K562 (cell line): Measurements from ENCODE around the gene C17orf114.

Experiments
- ARNT ChIP-seq, 2 experiments: fragments of 450-650 bp; IDR thresholded peaks; 2 replicates each; pipeline ENCODE4 v1.6.1; 2016; ENCODE audit warnings: mild to moderate bottlenecking in 1 of 2
- ASH1L ChIP-seq: fragments of 450-650 bp; IDR thresholded peaks from 2 replicates; pipeline ENCODE4 v1.6.1; 2018; ENCODE audit warnings: borderline replicate concordance, mild to moderate bottlenecking, low read depth; ENCODE audit not compliant: partially characterized antibody
- ATF1 ChIP-seq, 2 experiments: fragments of 450-650 bp in 1 of 2; IDR thresholded peaks; 2 replicates each; pipeline ENCODE4 v1.6.1; 2016; ENCODE audit warnings: missing compliant biosample characterization in 1 of 2, missing genetic modification characterization in 1 of 2
- C11orf30 ChIP-seq: fragments of 450-650 bp; IDR thresholded peaks from 2 replicates; pipeline ENCODE4 v1.6.1; 2016; ENCODE audit warnings: low read depth, mild to moderate bottlenecking
- ELF1 ChIP-seq: fragments of 200-800 bp; sonication (Bioruptor generic); IDR thresholded peaks from 2 replicates; pipeline ENCODE4 v1.6.1; 2016; ENCODE audit warnings: missing genetic modification characterization, missing compliant biosample characterization
- FOXJ2 ChIP-seq: fragments of 200-800 bp; sonication (Bioruptor generic); IDR thresholded peaks from 2 replicates; pipeline ENCODE4 v1.6.1; 2016; ENCODE audit warnings: missing genetic modification characterization, missing compliant biosample characterization
- HDAC2 ChIP-seq: fragments of 450-650 bp; IDR thresholded peaks from 2 replicates; pipeline ENCODE4 v1.6.1; 2016; ENCODE audit warnings: mild to moderate bottlenecking
- KDM4B ChIP-seq, 2 experiments: fragments of 450-650 bp in 1 of 2; sonication (generic) in 1 of 2; IDR thresholded peaks; 2 replicates each; pipeline ENCODE4 v1.6.1; 2016 to 2017; ENCODE audit warnings: borderline replicate concordance in 2 of 2, antibody characterized with exemption in 1 of 2, low read depth in 1 of 2, mild to moderate bottlenecking in 1 of 2
- MEIS2 ChIP-seq: fragments of 450-650 bp; IDR thresholded peaks from 2 replicates; pipeline ENCODE4 v1.6.1; 2014; ENCODE audit warnings: mild to moderate bottlenecking; ENCODE audit not compliant: partially characterized antibody
- NCOA2 ChIP-seq, 2 experiments: fragments of 450-650 bp; IDR thresholded peaks; 2 replicates each; pipeline ENCODE4 v1.6.1; 2018; ENCODE audit warnings: mild to moderate bottlenecking in 2 of 2, moderate library complexity in 1 of 2; ENCODE audit not compliant: partially characterized antibody in 2 of 2
- NCOA4 ChIP-seq: fragments of 450-650 bp; IDR thresholded peaks from 2 replicates; pipeline ENCODE4 v1.6.1; 2018; ENCODE audit warnings: mild to moderate bottlenecking; ENCODE audit not compliant: partially characterized antibody
- NCOA6 ChIP-seq: fragments of 450-650 bp; IDR thresholded peaks from 2 replicates; pipeline ENCODE4 v1.6.1; 2017; ENCODE audit warnings: mild to moderate bottlenecking
- NRF1 ChIP-seq, 2 experiments: fragments of 450-650 bp; IDR thresholded peaks in 1 of 2; conservative IDR thresholded peaks in 1 of 2; 2 replicates each; pipeline ENCODE4 v1.6.1; 2014; ENCODE audit warnings: mild to moderate bottlenecking in 2 of 2
- PKNOX1 ChIP-seq: fragments of 450-650 bp; IDR thresholded peaks from 2 replicates; pipeline ENCODE4 v1.6.1; 2016
- SMAD3 ChIP-seq: fragments of 450-650 bp; formaldehyde crosslinking; conservative IDR thresholded peaks from 2 replicates; pipeline ENCODE4 v1.4.0; 2020; ENCODE audit warnings: mild to moderate bottlenecking
- SMARCB1 ChIP-seq: IDR thresholded peaks from 2 replicates; pipeline ENCODE4 v1.6.1; 2011; ENCODE audit warnings: improper control_type of control experiment, low read depth; ENCODE audit not compliant: insufficient read length
- SMC3 ChIP-seq: conservative IDR thresholded peaks from 2 replicates; pipeline ENCODE4 v1.6.1; 2011; ENCODE audit warnings: low read depth, low read length, improper control_type of control experiment; ENCODE audit not compliant: insufficient read depth
- SRSF3 ChIP-seq: fragments of 200-400 bp; formaldehyde crosslinking; IDR thresholded peaks from 2 replicates; pipeline ENCODE4 v1.6.1; 2016; ENCODE audit warnings: mild to moderate bottlenecking, low read length, moderate library complexity; ENCODE audit not compliant: insufficient read depth
- SUPT5H ChIP-seq: fragments of 450-650 bp; IDR thresholded peaks from 2 replicates; pipeline ENCODE4 v1.6.1; 2016
- TBL1XR1 ChIP-seq, 2 experiments: IDR thresholded peaks; 2 replicates each; pipeline ENCODE4 v1.6.1; 2012; ENCODE audit warnings: improper control_type of control experiment in 2 of 2, low read length in 2 of 2, mild to moderate bottlenecking in 1 of 2
- THAP7 ChIP-seq: fragments of 250-450 bp; sonication (Bioruptor Pico); IDR thresholded peaks from 2 replicates; pipeline ENCODE4 v1.5.0; 2021
- YBX1 ChIP-seq: fragments of 450-650 bp; IDR thresholded peaks from 2 replicates; pipeline ENCODE4 v1.7.1; 2016; ENCODE audit warnings: mild to moderate bottlenecking
- ZNF23 ChIP-seq: fragments of 250-450 bp; sonication (Bioruptor Pico); IDR thresholded peaks from 2 replicates; pipeline ENCODE4 v1.4.0; 2020; ENCODE audit warnings: mild to moderate bottlenecking
- ZNF24 ChIP-seq: fragments of 450-650 bp; IDR thresholded peaks from 2 replicates; pipeline ENCODE4 v1.6.1; 2016
- ZNF282 ChIP-seq: sonication (generic); formaldehyde crosslinking; IDR thresholded peaks from 2 replicates; pipeline ENCODE4 v1.8.1; 2023; ENCODE audit warnings: missing genetic modification reagents
- ZNF395 ChIP-seq: fragments of 200-800 bp; sonication (Bioruptor generic); IDR thresholded peaks from 2 replicates; pipeline ENCODE4 v1.6.1; 2017; ENCODE audit warnings: missing genetic modification characterization, missing compliant biosample characterization
- ZNF586 ChIP-seq: fragments of 450-650 bp; formaldehyde crosslinking; conservative IDR thresholded peaks from 2 replicates; pipeline ENCODE4 v1.4.0; 2020; ENCODE audit warnings: mild to moderate bottlenecking, moderate library complexity
- ZNF644 ChIP-seq: fragments of 200-800 bp; sonication (Bioruptor generic); IDR thresholded peaks from 2 replicates; pipeline ENCODE4 v1.6.1; 2016; ENCODE audit warnings: low read depth, missing genetic modification characterization, missing compliant biosample characterization
- ZNF699 ChIP-seq: fragments of 250-450 bp; sonication (Bioruptor Pico); IDR thresholded peaks from 2 replicates; pipeline ENCODE4 v1.8.0; 2021; ENCODE audit warnings: mild to moderate bottlenecking, moderate library complexity; ENCODE audit not compliant: insufficient replicate concordance
- ZNF77 ChIP-seq: fragments of 250-450 bp; sonication (Bioruptor Pico); IDR thresholded peaks from 2 replicates; pipeline ENCODE4 v1.5.0; 2020

The C17orf114 gene

GRCh38 chr17:4833178-4833940 lies 31.2 kb upstream of the C17orf114 start, which contains the start of gene MINK1 (continued):
- TF ChIP-seq KDM4B (IDR thresholded peaks at IDR 0.05; ENCODE audit: borderline replicate concordance in 2 of 2, low read depth in 1 of 2) (no peak), C11orf30 (no peak), SRSF3 (no peak), ARNT (IDR thresholded peaks at IDR 0.05) (no peak), ZNF644 (tag) (no peak), NRF1 (conservative IDR thresholded peaks at IDR 0.05 in 1 of 2, IDR thresholded peaks at IDR 0.05 in 1 of 2) (peak; percentile 98), TBL1XR1 (IDR thresholded peaks at IDR 0.05; ENCODE audit: low read length in 2 of 2) (no peak), SMAD3 (CRISPR knock-in tag) (no peak), ZNF24 (no peak), ELF1 (no peak), ZNF395 (CRISPR knock-in tag) (no peak), MEIS2 (peak; percentile 95), ZNF699 (CRISPR knock-in tag) (no peak), ZNF77 (CRISPR knock-in tag) (no peak), NCOA2 (IDR thresholded peaks at IDR 0.05; ENCODE audit: partially characterized antibody in 2 of 2) (no peak), HDAC2 (no peak), THAP7 (CRISPR knock-in tag) (no peak), SUPT5H (no peak), NCOA4 (no peak), PKNOX1 (peak; percentile 86), FOXJ2 (tag) (no peak), NCOA6 (0 out of 2 replicates have a peak, but pooled peaks have one; percentile 14), ZNF282 (CRISPR knock-in tag) (no peak), ASH1L (no peak), ZNF23 (CRISPR knock-in tag) (no peak), YBX1 (no peak), ATF1 (CRISPR knock-in tag; IDR thresholded peaks at IDR 0.05) (no peak), ATF1 (tag; IDR thresholded peaks at IDR 0.05) (peak; percentile 85), SMC3 (no peak), ZNF586 (CRISPR knock-in tag) (no peak), SMARCB1 (no peak)
